Colonic mucosa (tissue), 4 donors: ENCODE data around the gene CMSS1. TPM values are rescaled to one million over a fixed set of nuclear protein-coding genes. Genes with fewer than 3 reads are reported as not detected.

ENCODE experiments used
- DNase-seq: peaks from one replicate; pipeline ENCODE4 v3.0.0-alpha.2; 2020
- H3K27ac ChIP-seq: fragments of 200-600 bp; one replicate; pipeline ENCODE4 v1.8.0; 2021
- H3K27me3 ChIP-seq: fragments of 200-600 bp; one replicate; pipeline ENCODE4 v1.8.0; 2021
- H3K36me3 ChIP-seq: fragments of 200-600 bp; one replicate; pipeline ENCODE4 v1.8.0; 2021
- H3K4me1 ChIP-seq: fragments of 200-600 bp; one replicate; pipeline ENCODE4 v1.8.0; 2021; ENCODE audit warnings: mild to moderate bottlenecking
- H3K4me3 ChIP-seq: fragments of 200-600 bp; one replicate; pipeline ENCODE4 v1.8.0; 2021
- H3K9ac ChIP-seq, 2 donors: one replicate each; pipeline ENCODE4 v1.7.0; 2013; ENCODE audit warnings: control low read depth in 2 of 2, low read depth in 2 of 2, low read length in 2 of 2
- H3K9me3 ChIP-seq: fragments of 200-600 bp; one replicate; pipeline ENCODE4 v1.8.0; 2021
- CTCF ChIP-seq: fragments of 200-600 bp; IDR thresholded peaks from one replicate; pipeline ENCODE4 v1.8.0; 2022; ENCODE audit warnings: antibody characterized with exemption, mild to moderate bottlenecking
- intact Hi-C: fragments of 100-400 bp; cut with DNase I; formaldehyde crosslinking; loops from one replicate; pipeline ENCODE4 v1.14.1; 2022
- total RNA-seq, 2 donors: library from RNA; stranded (reverse); fragmentation: NEBNext Ultra II Directional in 1 of 2; extraction: Animal tissue kit (Norgen Biotek cat#: 25700) in 1 of 2; gene quantifications; one replicate each; pipeline ENCODE4 v1.2.1, GENCODE V29; 2021
- donor health status: healthy.
- donor health status: DM: no; HTN: no; CAD: no.
- donor health status: DM: no; HTN: no; CAD: no.

Gene CMSS1
- total RNA-seq, result 10 to 100 TPM; 10.7 to 24.7 TPM

GRCh38 chr3:99817437-99818240 is at the start of gene CMSS1:
Gene CMSS1, plus strand, starts transcription at chr3:99817862.
- Histone ChIP-seq H3K4me3 (peak within 1 kb of the TSS; percentile 86), H3K9ac (peak within 1 kb of the TSS; percentile 81 to 87), H3K27me3 (no peaks in the 10 kb centered on the region), H3K36me3 (no peaks in the 10 kb centered on the region), H3K27ac (peak within 1 kb of the TSS; percentile 89), H3K9me3 (no peaks in the 10 kb centered on the region), H3K4me1 (peaks cover 7% of the 10 kb centered on the region)
- TF ChIP-seq CTCF, result no peak
- DNase-seq, result peak; percentile 95
- intact Hi-C loops, result no loop called here

GRCh38 chr3:99768126-99768525 is 49.5 kb upstream of the CMSS1 start:
- no peak for TF ChIP-seq CTCF
- H3K4me3 ChIP-seq, result no peak overlapping the region
- intact Hi-C loops, result no loop called here

GRCh38 chr3:99768808-99769501 is 48.7 kb upstream of the CMSS1 start:
- no peak for TF ChIP-seq CTCF
- H3K4me3 ChIP-seq, result no peak overlapping the region
- no peaks in the 10 kb centered on the region for H3K4me1 ChIP-seq
- no peak for DNase-seq
- H3K36me3 ChIP-seq, result no peaks in the 10 kb centered on the region
- no peaks in the 10 kb centered on the region for H3K27me3 ChIP-seq
- intact Hi-C loops, result no loop called here
- no peak overlapping the region for H3K9ac ChIP-seq
- H3K9me3 ChIP-seq, result no peaks in the 10 kb centered on the region
- no peak overlapping the region for H3K27ac ChIP-seq

More at GRCh38 chr3:99768126-99768525, 49.5 kb upstream of the CMSS1 start:
- H3K4me1 ChIP-seq, result no peaks in the 10 kb centered on the region
- no peak for DNase-seq
- H3K27me3 ChIP-seq, result no peaks in the 10 kb centered on the region
- no peak overlapping the region for H3K9ac ChIP-seq
- H3K36me3 ChIP-seq, result no peaks in the 10 kb centered on the region
- H3K27ac ChIP-seq, result no peak overlapping the region
- no peaks in the 10 kb centered on the region for H3K9me3 ChIP-seq

GRCh38 chr3:99772171-99772570 is 45.5 kb upstream of the CMSS1 start:
- intact Hi-C loops, result no loop called here
- no peak overlapping the region for H3K9ac ChIP-seq
- H3K9me3 ChIP-seq, result no peaks in the 10 kb centered on the region
- no peak overlapping the region for H3K4me3 ChIP-seq
- no peak for TF ChIP-seq CTCF
- no peak overlapping the region for H3K27ac ChIP-seq
- H3K27me3 ChIP-seq, result no peaks in the 10 kb centered on the region
- no peaks in the 10 kb centered on the region for H3K4me1 ChIP-seq
- no peak for DNase-seq
- H3K36me3 ChIP-seq, result no peaks in the 10 kb centered on the region

- no peaks in the 10 kb centered on the region for H3K36me3 ChIP-seq
- no peak overlapping the region for H3K4me3 ChIP-seq
- TF ChIP-seq CTCF, result no peak
- no peaks in the 10 kb centered on the region for H3K4me1 ChIP-seq
- no peaks in the 10 kb centered on the region for H3K27me3 ChIP-seq
- DNase-seq, result no peak
- H3K9me3 ChIP-seq, result no peaks in the 10 kb centered on the region
- no peak overlapping the region for H3K9ac ChIP-seq
- intact Hi-C loops, result no loop called here
- H3K27ac ChIP-seq, result no peak overlapping the region
Measured at GRCh38 chr3:99772671-99773070, 45.0 kb upstream of the CMSS1 start.
